ENCODE data around the gene PDIA5. TPM values are rescaled to one million over a fixed set of nuclear protein-coding genes. Genes with fewer than 3 reads are reported as not detected.

PDIA5 gene
- total RNA-seq, 2 donors from 2014 or later: 34.7 to 37.7 TPM

GRCh38 chr3:123084192-123084591, 17.4 kb downstream of the PDIA5 start:
- DNase-seq (no peak), ATAC-seq (peak; percentile 14)
- intact Hi-C loops (cut with DNase I, micrococcal nuclease): no loop called here

DNA sequence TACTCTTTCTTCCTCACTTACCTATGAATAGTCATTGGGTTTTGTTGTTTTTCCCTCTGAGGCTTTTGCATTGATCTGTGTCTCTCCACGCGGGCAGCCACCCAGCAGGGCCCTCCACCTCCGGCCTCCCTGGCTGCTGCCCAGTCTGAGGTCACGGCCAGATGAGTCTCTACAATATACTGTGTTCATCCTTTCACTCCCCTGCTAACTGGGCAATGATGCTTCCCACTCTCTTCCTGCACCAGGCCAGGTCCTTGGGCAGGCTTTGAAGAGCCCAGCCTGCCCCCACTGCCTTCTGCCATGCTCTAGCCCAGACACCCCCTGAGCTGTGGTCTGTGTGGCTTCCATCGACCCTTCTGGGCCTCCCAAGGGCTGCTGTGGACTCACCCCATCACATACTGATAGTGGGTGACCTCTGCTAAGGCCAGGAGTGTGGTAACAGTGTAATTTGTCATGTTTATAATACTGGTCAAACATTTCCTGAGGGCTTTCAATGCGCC, 18.0 kb downstream of the PDIA5 start:
- ATAC-seq (no peak), DNase-seq (no peak)
- intact Hi-C loops (cut with DNase I, micrococcal nuclease): no loop called here

DNA sequence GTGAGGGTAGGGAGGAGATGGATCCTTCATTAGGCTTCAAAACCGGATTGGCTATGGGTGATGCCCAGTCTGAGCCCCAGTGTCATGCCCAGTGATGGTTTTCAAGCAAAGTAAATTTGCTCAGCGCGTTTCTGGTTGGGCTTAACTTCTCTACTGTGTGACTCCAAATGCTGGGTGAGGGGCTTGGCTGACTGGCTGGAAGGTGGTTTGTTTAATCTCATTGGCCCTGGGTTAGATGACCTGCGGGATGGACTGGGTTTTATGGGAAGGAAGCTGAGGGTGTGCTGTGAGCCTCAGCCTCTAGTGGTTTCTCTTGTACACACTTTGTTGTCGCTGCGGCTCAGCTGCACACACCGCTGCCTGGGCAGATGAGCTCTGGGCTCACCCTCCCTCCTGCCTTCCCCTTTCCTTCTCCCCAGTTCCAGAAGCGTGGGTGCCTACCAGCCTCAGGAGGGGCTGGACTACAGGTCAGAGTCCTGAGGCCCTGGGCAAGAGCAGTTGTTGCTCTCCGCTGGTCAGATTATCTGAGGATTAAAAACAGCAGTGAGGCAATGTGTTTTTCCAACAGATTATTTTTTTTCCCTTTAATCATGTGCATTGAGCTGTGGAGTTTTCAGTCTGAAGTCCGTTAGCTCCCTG, 18.6 kb downstream of the PDIA5 start:
- intact Hi-C loops (cut with DNase I, micrococcal nuclease): no loop called here
- ATAC-seq (no peak), DNase-seq (no peak)

- intact Hi-C loops (cut with DNase I, micrococcal nuclease): no loop called here
- DNase-seq (no peak), ATAC-seq (no peak)
These were observed 19.3 kb downstream of the PDIA5 start for GRCh38 chr3:123085932-123086627.

- ATAC-seq (no peak), DNase-seq (no peak)
- intact Hi-C loops (cut with DNase I, micrococcal nuclease): no loop called here
These were observed 21.6 kb downstream of the PDIA5 start for GRCh38 chr3:123088387-123088786.

DNA sequence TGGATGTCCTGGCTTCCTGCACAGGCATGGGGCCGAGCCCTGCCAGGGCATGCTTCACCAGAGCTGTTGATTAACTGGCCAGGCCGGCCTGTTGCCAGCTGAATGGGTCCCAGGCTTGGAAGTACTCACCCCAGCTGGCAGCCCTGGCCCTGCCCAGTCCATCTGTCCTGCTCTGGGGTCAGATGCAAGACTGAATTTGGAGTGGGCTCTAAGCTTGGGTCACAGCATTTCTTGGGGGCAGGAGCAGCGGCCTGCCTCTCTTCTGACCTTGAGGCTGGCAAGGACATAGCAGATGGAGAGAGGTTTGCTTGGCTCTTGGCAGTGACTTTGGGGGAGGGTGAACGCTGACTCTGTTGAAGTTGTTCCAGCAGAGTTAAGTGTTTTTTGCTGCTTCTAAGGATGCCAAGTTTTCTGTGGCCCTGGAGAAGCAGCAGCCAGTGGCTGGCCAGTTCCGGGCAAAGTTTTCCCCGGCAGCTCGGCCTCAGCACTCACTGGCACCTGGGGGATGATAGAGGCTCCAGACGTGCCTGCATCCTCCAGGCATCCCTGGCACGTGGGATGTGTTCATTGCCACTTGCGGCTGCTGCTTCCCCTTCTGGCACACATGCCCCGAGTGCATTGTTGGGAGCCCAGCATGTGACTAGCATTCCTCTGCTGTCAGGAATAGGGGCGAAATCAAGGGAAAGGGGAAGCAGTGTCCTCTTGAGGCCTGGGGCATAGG, 22.9 kb downstream of the PDIA5 start:
- intact Hi-C loops (cut with DNase I, micrococcal nuclease): no loop called here
- ATAC-seq (peak; percentile 31), DNase-seq (peak in 1 of 2 donors; percentile 42)

DNA sequence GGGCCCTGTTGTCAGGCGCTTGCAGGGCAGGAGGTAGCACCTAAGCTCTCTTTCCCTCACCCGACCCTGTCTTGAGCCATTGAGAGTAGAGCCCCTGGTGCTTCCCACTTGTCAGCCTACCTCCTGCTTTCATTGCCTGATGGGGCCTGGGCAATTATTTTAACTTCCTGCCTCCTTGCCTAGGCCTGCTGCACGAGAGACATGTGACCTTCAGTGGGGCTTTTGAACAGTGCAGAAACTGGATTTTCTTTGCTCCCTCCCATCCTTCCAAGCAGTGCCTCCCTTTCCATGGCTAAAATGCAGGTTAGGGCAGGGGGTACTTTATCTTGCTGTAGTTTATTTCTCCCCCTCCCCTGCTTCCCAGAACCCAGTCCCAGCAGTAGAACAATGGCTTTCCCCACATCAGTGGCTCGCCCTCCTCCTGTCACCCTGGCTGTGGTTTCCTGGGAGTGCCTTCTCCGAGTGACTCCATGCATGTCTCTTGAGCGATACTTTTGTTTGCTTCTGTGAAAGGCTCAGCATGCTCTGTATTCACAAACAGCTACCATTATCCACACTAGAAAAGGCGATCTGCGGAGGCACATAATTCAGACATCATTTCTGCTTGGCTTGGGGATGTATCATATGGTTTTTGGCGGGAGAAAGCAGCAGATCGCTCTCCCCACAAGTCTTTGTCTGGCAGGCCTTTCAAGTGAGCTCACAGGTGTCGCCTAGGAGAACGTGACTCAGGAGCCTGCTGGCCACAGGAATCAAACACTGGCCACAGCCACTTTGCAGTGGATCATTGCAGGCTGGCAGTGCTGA, 24.1 kb downstream of the PDIA5 start:
- ATAC-seq (no peak), DNase-seq (no peak)
- intact Hi-C loops (cut with DNase I, micrococcal nuclease): no loop called here

DNA sequence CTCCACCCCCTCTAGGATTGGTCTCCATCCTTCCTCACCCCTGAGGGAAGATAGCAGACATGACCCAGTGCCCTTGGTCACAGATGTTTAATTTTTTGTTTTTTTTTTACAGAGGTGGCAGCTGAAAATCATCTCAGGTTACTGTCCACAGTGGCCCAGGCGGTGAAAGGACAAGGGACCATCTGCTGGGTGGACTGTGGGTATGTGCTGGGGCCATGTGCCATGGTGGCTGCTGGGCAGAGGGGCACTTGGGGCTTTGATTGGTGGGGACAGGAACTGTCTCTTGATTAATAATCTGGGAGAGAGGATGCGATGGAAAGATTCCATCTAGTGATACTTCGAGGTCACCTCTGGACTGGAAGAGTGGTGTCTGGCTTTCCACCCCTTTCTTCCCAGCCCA, 25.4 kb downstream of the PDIA5 start:
- DNase-seq (no peak), ATAC-seq (no peak)
- intact Hi-C loops (cut with DNase I, micrococcal nuclease): no loop called here

GRCh38 chr3:123093696-123094095, 26.9 kb downstream of the PDIA5 start:
- no peak for ATAC-seq
- DNase-seq: no peak
- intact Hi-C loops (cut with DNase I, micrococcal nuclease): no loop called here

GRCh38 chr3:123094516-123095313, 27.9 kb downstream of the PDIA5 start:
- DNase-seq (no peak), ATAC-seq (no peak)
- intact Hi-C loops (cut with DNase I, micrococcal nuclease): no loop called here

GRCh38 chr3:123096126-123096525, 29.3 kb downstream of the PDIA5 start:
- intact Hi-C loops (cut with DNase I, micrococcal nuclease): no loop called here
- no peak for DNase-seq

GRCh38 chr3:123096731-123097130, 29.9 kb downstream of the PDIA5 start:
- ATAC-seq (peak; percentile 3), DNase-seq (peak; percentile 37 to 59)
- intact Hi-C loops (cut with DNase I, micrococcal nuclease): no loop called here

More at GRCh38 chr3:123096126-123096525, 29.3 kb downstream of the PDIA5 start:
- ATAC-seq: no peak

GRCh38 chr3:123098426-123099330, 31.9 kb downstream of the PDIA5 start:
- peak; percentile 57 to 61 for DNase-seq
- intact Hi-C loops (cut with DNase I, micrococcal nuclease): no loop called here
- ATAC-seq: peak; percentile 96

DNA sequence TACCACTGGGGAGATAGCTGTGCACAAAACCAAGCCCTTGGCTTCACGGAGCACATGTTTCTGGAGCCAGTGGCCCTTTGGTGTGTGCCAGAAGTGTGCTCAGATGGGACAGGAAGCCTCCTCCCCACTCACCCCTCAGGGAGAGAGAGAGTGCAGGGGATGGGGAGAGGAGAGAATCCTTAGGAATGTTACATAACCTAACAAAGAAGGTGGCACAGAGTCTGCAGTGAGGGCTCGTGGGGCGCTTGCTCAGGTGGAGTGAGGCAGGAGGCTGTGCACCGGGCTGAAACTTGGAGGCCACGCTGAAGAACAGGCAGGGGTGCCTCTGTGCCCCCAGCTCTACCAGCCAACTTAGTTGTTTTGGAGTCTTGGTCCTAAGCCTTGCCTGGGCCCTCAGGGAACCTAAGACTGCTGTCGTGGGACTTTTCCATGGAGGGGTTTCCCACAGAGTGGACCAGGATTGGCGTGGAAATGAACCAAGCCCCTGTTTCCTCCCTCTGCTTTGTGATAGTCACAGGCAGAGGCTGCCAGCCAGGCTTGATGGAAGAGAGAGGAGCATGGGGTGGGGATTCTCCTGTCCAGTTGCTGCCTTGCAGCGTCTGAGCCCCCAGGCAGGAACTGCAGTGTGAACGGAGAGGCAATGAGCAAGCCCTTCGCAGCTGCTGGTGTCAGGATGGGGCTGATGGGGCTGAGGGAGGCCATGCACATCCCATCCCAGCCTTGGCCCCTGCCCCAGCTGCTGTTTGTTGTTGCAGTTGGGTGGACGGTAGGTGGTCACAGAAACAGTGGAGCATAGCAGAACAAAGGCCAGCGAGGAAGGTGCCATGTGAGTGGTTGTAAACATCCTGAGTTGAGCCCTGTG, 32.7 kb downstream of the PDIA5 start:
- ATAC-seq (no peak), DNase-seq (no peak)
- intact Hi-C loops (cut with DNase I, micrococcal nuclease): no loop called here

DNA sequence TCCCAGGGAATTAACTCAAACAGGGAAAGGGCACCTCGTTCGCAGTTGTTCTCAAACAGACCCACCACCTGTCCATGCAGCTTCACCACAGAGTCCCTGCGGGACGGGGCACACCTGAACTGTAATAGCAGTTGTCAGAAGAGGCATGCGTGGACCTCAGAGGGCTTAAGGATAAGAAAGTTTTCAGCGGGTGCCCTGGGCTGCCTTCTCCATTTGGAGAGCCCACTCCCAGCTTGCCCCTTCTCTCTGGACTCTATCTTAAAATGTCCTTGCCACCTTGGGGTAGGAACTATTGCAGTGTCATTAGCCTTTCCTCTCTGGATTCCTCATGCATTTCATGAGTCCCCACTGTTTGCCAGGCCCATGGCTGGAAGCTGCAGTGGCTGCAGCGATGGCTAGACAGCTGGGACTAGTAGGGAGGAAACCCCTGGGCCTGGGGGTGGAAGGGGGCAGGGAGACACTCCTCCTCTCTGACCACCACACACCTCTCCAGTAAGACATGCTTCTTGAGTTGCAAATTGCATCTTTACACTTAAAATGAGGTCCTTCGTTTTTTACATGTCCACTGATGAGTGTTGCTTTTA, 33.5 kb downstream of the PDIA5 start:
- no peak for DNase-seq
- intact Hi-C loops (cut with DNase I, micrococcal nuclease): no loop called here
- ATAC-seq: no peak

- intact Hi-C loops (cut with DNase I, micrococcal nuclease): no loop called here
- DNase-seq: no peak
- no peak for ATAC-seq
These were observed 35.4 kb downstream of the PDIA5 start for GRCh38 chr3:123102249-123102648.

Data from left colon (tissue), 2 donors.